Panc1 (cell line): ENCODE data around the gene TSKU. TPM values are rescaled to one million over a fixed set of nuclear protein-coding genes. Genes with fewer than 3 reads are reported as not detected.

Experiments used
- ATAC-seq: fragments of 200-7000 bp; cut with Tn5 transposase; 2 replicates; pipeline ENCODE4 v1.9.1; 2020; ENCODE audit warnings: mild to moderate bottlenecking, moderate library complexity
- BruUV-seq: library from RNA; stranded (reverse); fragments of 400-500 nt; replicated peaks from 2 replicates; lab custom pipeline; 2021; lab: Mats Ljungman, UMichigan
- CTCF ChIA-PET: fragments of 300-600 bp; sonication (Branson Sonifier 250); formaldehyde crosslinking; loops from one replicate; lab custom pipeline; 2022; ENCODE audit warnings: antibody characterized with exemption; lab: Charles Lee
- POLR2A ChIA-PET: fragments of 300-600 bp; sonication (Branson Sonifier 250); formaldehyde crosslinking; loops from one replicate; lab custom pipeline; 2022; ENCODE audit warnings: antibody characterized with exemption; lab: Charles Lee
- DNase-seq: peaks from one replicate; pipeline ENCODE4 v3.0.0-alpha.2; 2010; ENCODE audit warnings: low read depth, low spot score
- H3K27ac ChIP-seq: 2 replicates; pipeline ENCODE4 v1.5.1; 2011; ENCODE audit warnings: mild to moderate bottlenecking, low read length, inconsistent platforms
- H3K27me3 ChIP-seq: fragments of 200-500 bp; sonication (Bioruptor generic); 2 replicates; pipeline ENCODE4 v1.6.0; 2014; ENCODE audit warnings: low read length, inconsistent platforms; ENCODE audit not compliant: control insufficient read depth, insufficient read depth
- H3K36me3 ChIP-seq: fragments of 200-500 bp; sonication (Bioruptor generic); 2 replicates; pipeline ENCODE4 v1.5.1; 2014; ENCODE audit warnings: inconsistent platforms, mild to moderate bottlenecking, low read length, moderate library complexity; ENCODE audit not compliant: control insufficient read depth, insufficient read depth
- H3K4me1 ChIP-seq: 2 replicates; pipeline ENCODE4 v1.5.1; 2011; ENCODE audit warnings: inconsistent platforms, mild to moderate bottlenecking, low read length, moderate library complexity; ENCODE audit not compliant: control insufficient read depth, insufficient read depth
- H3K4me3 ChIP-seq, 2 experiments: 2 replicates each; pipeline ENCODE4 v1.5.1; 2011 to 2012; ENCODE audit warnings: low read depth in 2 of 2, low read length in 2 of 2, mild to moderate bottlenecking in 2 of 2, inconsistent platforms in 1 of 2, moderate library complexity in 1 of 2
- H3K9me3 ChIP-seq: fragments of 200-500 bp; sonication (Bioruptor generic); 2 replicates; pipeline ENCODE4 v1.5.1; 2014; ENCODE audit warnings: low read depth, mild to moderate bottlenecking, inconsistent platforms, low read length, moderate library complexity; ENCODE audit not compliant: control insufficient read depth, insufficient read depth
- CTCF ChIP-seq: fragments of 450-650 bp; IDR thresholded peaks from 2 replicates; pipeline ENCODE4 v1.5.1; 2017; ENCODE audit warnings: mild to moderate bottlenecking
- POLR2AphosphoS5 ChIP-seq: IDR thresholded peaks from 2 replicates; pipeline ENCODE4 v1.6.1; 2012; ENCODE audit warnings: mild to moderate bottlenecking, low read depth, low read length, moderate library complexity
- REST ChIP-seq, 2 experiments: IDR thresholded peaks; 2 replicates each; pipeline ENCODE4 v1.6.1; 2011 to 2012; ENCODE audit warnings: low read depth in 2 of 2, control low read depth in 1 of 2, low read length in 1 of 2, mild to moderate bottlenecking in 1 of 2, moderate library complexity in 1 of 2; ENCODE audit not compliant: insufficient read depth in 1 of 2
- SIN3A ChIP-seq: IDR thresholded peaks from 2 replicates; pipeline ENCODE4 v1.6.1; 2012; ENCODE audit warnings: low read depth, mild to moderate bottlenecking, low read length, moderate library complexity, borderline replicate concordance; ENCODE audit not compliant: insufficient read depth
- TCF7L2 ChIP-seq: IDR thresholded peaks from 2 replicates; pipeline ENCODE4 v1.6.1; 2011; ENCODE audit warnings: mild to moderate bottlenecking, low read depth, low read length, inconsistent platforms
- in situ Hi-C: cut with HindIII; loops from 2 replicates; pipeline ENCODE4 v1.10.0; 2016; ENCODE audit warnings: low sequenced_read_pairs, low pct_unique_long_range_greater_than_20kb
- intact Hi-C: fragments of 100-400 bp; cut with micrococcal nuclease; formaldehyde crosslinking; loops from one replicate; pipeline ENCODE4 v1.10.0; 2022; ENCODE audit not compliant: unreplicated experiment
- total RNA-seq: library from RNA; stranded (reverse); gene quantifications from one replicate; pipeline ENCODE4 v1.2.1, GENCODE V29; 2021; ENCODE audit not compliant: unreplicated experiment

The TSKU gene
- total RNA-seq, 1 experiment from 2014 or later, result 31.4 TPM

- DNase-seq (no peak), ATAC-seq (no peak)
- Histone ChIP-seq H3K4me3 (no peak overlapping the region), H3K27me3 (no peaks in the 10 kb centered on the region), H3K27ac (no peak overlapping the region), H3K4me1 (no peaks in the 10 kb centered on the region; the same call in 1 of the 2 replicates), H3K36me3 (no peaks in the 10 kb centered on the region), H3K9me3 (no peaks in the 10 kb centered on the region)
- CTCF ChIA-PET, result interaction anchor here (0.5 to 1.5 kb wide), 2 partner anchors 38 to 158 kb away, joined by 5 to 9 read pairs; no protein-coding TSS in a partner anchor
- no TSS peak for BruUV-seq
- in situ Hi-C loops, result no loop called here
- intact Hi-C loops, result no loop called here
- POLR2A ChIA-PET, result no interaction called here
- no peak for TF ChIP-seq TCF7L2
- TF ChIP-seq REST (IDR thresholded peaks at IDR 0.05; ENCODE audit: insufficient read depth in 1 of 2, low read depth in 2 of 2, low read length in 1 of 2), result no peak
- no peak for TF ChIP-seq SIN3A
Observed at GRCh38 chr11:76761718-76762355, 21.3 kb upstream of the TSKU start.

GRCh38 chr11:76762356-76762752, 20.8 kb upstream of the TSKU start:
- intact Hi-C loops, result no loop called here
- TF ChIP-seq POLR2AphosphoS5 (no peak), TCF7L2 (no peak), SIN3A (no peak), CTCF (no peak), REST (IDR thresholded peaks at IDR 0.05; ENCODE audit: insufficient read depth in 1 of 2, low read depth in 2 of 2, low read length in 1 of 2) (no peak)
- ATAC-seq, result no peak
- in situ Hi-C loops, result no loop called here
- Histone ChIP-seq H3K27me3 (no peaks in the 10 kb centered on the region), H3K4me1 (no peaks in the 10 kb centered on the region; the same call in 1 of the 2 replicates), H3K4me3 (no peak overlapping the region), H3K9me3 (no peaks in the 10 kb centered on the region), H3K36me3 (no peaks in the 10 kb centered on the region), H3K27ac (no peak overlapping the region)
- no TSS peak for BruUV-seq
- no peak for DNase-seq
- ChIA-PET CTCF (interaction anchor here (1.5 kb wide), 1 partner anchor 158 kb away, joined by 5 read pairs; no protein-coding TSS in a partner anchor), POLR2A (no interaction called here)
